Neural progenitor cell (in vitro differentiated cells): ENCODE results near the gene HLA-F. TPM values are rescaled to one million over a fixed set of nuclear protein-coding genes. Genes with fewer than 3 reads are reported as not detected.

ENCODE experiments used
- DNase-seq: peaks from one replicate; pipeline ENCODE4 v3.0.0-alpha.2; 2016; ENCODE audit warnings: low spot score
- H2AFZ ChIP-seq: fragments of 200-600 bp; sonication (generic); replicated peaks from 2 replicates; pipeline ENCODE4 v1.6.1; 2016; ENCODE audit warnings: antibody characterized with exemption
- H3F3A ChIP-seq: fragments of 200-600 bp; sonication (generic); 2 replicates; pipeline ENCODE4 v1.6.1; 2016; ENCODE audit warnings: antibody characterized with exemption, low read depth
- H3K27ac ChIP-seq: fragments of 200-600 bp; sonication (generic); 2 replicates; pipeline ENCODE4 v1.5.1; 2016; ENCODE audit warnings: mild to moderate bottlenecking
- H3K27me3 ChIP-seq: fragments of 200-600 bp; sonication (generic); 2 replicates; pipeline ENCODE4 v1.6.1; 2016; ENCODE audit warnings: mild to moderate bottlenecking, moderate library complexity
- H3K36me3 ChIP-seq: fragments of 200-600 bp; sonication (generic); 2 replicates; pipeline ENCODE4 v1.5.1; 2016
- H3K4me1 ChIP-seq: fragments of 200-600 bp; sonication (generic); 2 replicates; pipeline ENCODE4 v1.6.1; 2016; ENCODE audit warnings: mixed run types
- H3K4me2 ChIP-seq: fragments of 200-600 bp; sonication (generic); 2 replicates; pipeline ENCODE4 v1.6.1; 2016
- H3K4me3 ChIP-seq: fragments of 200-600 bp; sonication (generic); 2 replicates; pipeline ENCODE4 v1.5.1; 2016
- H3K79me2 ChIP-seq: fragments of 200-600 bp; sonication (generic); 2 replicates; pipeline ENCODE4 v1.6.1; 2016; ENCODE audit warnings: low read depth
- H3K9ac ChIP-seq: fragments of 200-600 bp; sonication (generic); 2 replicates; pipeline ENCODE4 v1.6.1; 2016
- H3K9me3 ChIP-seq: fragments of 200-600 bp; sonication (generic); 2 replicates; pipeline ENCODE4 v1.5.1; 2016; ENCODE audit warnings: low read depth
- H4K20me1 ChIP-seq: fragments of 200-600 bp; sonication (generic); 2 replicates; pipeline ENCODE4 v1.6.1; 2016; ENCODE audit warnings: low read depth
- H3K27ac Mint-ChIP-seq: 3 replicates; pipeline ENCODE4 v1.8.0; 2021; ENCODE audit warnings: mixed read lengths
- H3K27me3 Mint-ChIP-seq: 2 replicates; pipeline ENCODE4 v1.8.0; 2022; ENCODE audit warnings: low read depth, mild to moderate bottlenecking, inconsistent platforms, moderate library complexity, mixed read lengths; ENCODE audit not compliant: insufficient read depth
- H3K36me3 Mint-ChIP-seq: 3 replicates; pipeline ENCODE4 v1.8.0; 2021; ENCODE audit warnings: mixed read lengths
- H3K4me1 Mint-ChIP-seq: 3 replicates; pipeline ENCODE4 v1.8.0; 2021; ENCODE audit warnings: mixed read lengths
- H3K4me3 Mint-ChIP-seq: 3 replicates; pipeline ENCODE4 v1.8.0; 2021; ENCODE audit warnings: mild to moderate bottlenecking, moderate library complexity, mixed read lengths
- H3K9me3 Mint-ChIP-seq: 3 replicates; pipeline ENCODE4 v1.8.0; 2020; ENCODE audit warnings: mixed read lengths
- CTCF ChIP-seq: fragments of 200-600 bp; sonication (generic); IDR thresholded peaks from 2 replicates; pipeline ENCODE4 v1.5.1; 2017; ENCODE audit warnings: antibody characterized with exemption, mild to moderate bottlenecking
- EZH2 ChIP-seq: fragments of 200-600 bp; sonication (generic); IDR thresholded peaks from 2 replicates; pipeline ENCODE4 v1.6.1; 2017; ENCODE audit warnings: antibody characterized with exemption, mild to moderate bottlenecking, moderate library complexity
- EZH2phosphoT487 ChIP-seq: fragments of 200-600 bp; sonication (generic); IDR thresholded peaks from 2 replicates; pipeline ENCODE4 v1.6.1; 2017; ENCODE audit warnings: antibody characterized with exemption
- total RNA-seq: library from RNA; depleted of rRNA; stranded (reverse); fragments of >200 nt; gene quantifications from 2 replicates; pipeline ENCODE4 v1.2.3, GENCODE V29; 2015; ENCODE audit warnings: low replicate concordance

The HLA-F gene
- total RNA-seq, 1 donor from 2014 or later: not detected

- peaks cover 45% of the 10 kb centered on the region for H3K27me3 Mint-ChIP-seq
- peaks cover 73% of the 10 kb centered on the region for H3K27me3 ChIP-seq
- peaks cover 3% of the 10 kb centered on the region for H4K20me1 ChIP-seq
- no peaks in the 10 kb centered on the region for H3K4me1 Mint-ChIP-seq
- no peak overlapping the region for H3K27ac Mint-ChIP-seq
- H3K4me3 Mint-ChIP-seq: peak overlapping the region; percentile 79
- peak overlapping the region; percentile 87 for H3K4me2 ChIP-seq
- no peaks in the 10 kb centered on the region for H3K4me1 ChIP-seq
- H3K9ac ChIP-seq: no peak overlapping the region
- peaks cover 2% of the 10 kb centered on the region for H3K9me3 Mint-ChIP-seq
- H3F3A ChIP-seq: no peaks in the 10 kb centered on the region
- DNase-seq: peak; percentile 68
- no peaks in the 10 kb centered on the region for H3K9me3 ChIP-seq
- H3K36me3 ChIP-seq: no peaks in the 10 kb centered on the region
- TF ChIP-seq CTCF: no peak
- TF ChIP-seq EZH2phosphoT487: peak; percentile 57
- peak overlapping the region; percentile 86 for H2AFZ ChIP-seq
- no peak overlapping the region for H3K27ac ChIP-seq
- H3K36me3 Mint-ChIP-seq: no peaks in the 10 kb centered on the region
- H3K79me2 ChIP-seq: no peaks in the 10 kb centered on the region
- peak overlapping the region; percentile 55 for H3K4me3 ChIP-seq
Observed at GRCh38 chr6:29723666-29724588, 693 bp downstream of the HLA-F start.

- H2AFZ ChIP-seq: no peak overlapping the region
- no peak overlapping the region for H3K27ac Mint-ChIP-seq
- no peaks in the 10 kb centered on the region for H3K36me3 Mint-ChIP-seq
- H3K4me3 Mint-ChIP-seq: peak overlapping the region; percentile 79
- no peaks in the 10 kb centered on the region for H3K9me3 ChIP-seq
- no peak overlapping the region for H3K27ac ChIP-seq
- peaks cover 2% of the 10 kb centered on the region for H3K9me3 Mint-ChIP-seq
- no peak overlapping the region for H3K4me3 ChIP-seq
- peaks cover 45% of the 10 kb centered on the region for H3K27me3 Mint-ChIP-seq
- H3K4me1 Mint-ChIP-seq: no peaks in the 10 kb centered on the region
- H3F3A ChIP-seq: no peaks in the 10 kb centered on the region
- H3K79me2 ChIP-seq: no peaks in the 10 kb centered on the region
- no peak overlapping the region for H3K4me2 ChIP-seq
- DNase-seq: no peak
- H3K36me3 ChIP-seq: no peaks in the 10 kb centered on the region
- H3K4me1 ChIP-seq: no peaks in the 10 kb centered on the region
- no peak for TF ChIP-seq EZH2phosphoT487
- no peak for TF ChIP-seq EZH2
- no peak for TF ChIP-seq CTCF
- H4K20me1 ChIP-seq: peaks cover 3% of the 10 kb centered on the region
- no peak overlapping the region for H3K9ac ChIP-seq
- peaks cover 85% of the 10 kb centered on the region for H3K27me3 ChIP-seq
Observed at GRCh38 chr6:29724937-29725869, 2.0 kb downstream of the HLA-F start.

- TF ChIP-seq EZH2 (no peak), EZH2phosphoT487 (no peak), CTCF (no peak)
- Histone ChIP-seq H3K27me3 (peaks cover 78% of the 10 kb centered on the region), H3K79me2 (no peaks in the 10 kb centered on the region), H4K20me1 (peaks cover 3% of the 10 kb centered on the region), H3K4me2 (no peak overlapping the region), H3K4me1 (no peaks in the 10 kb centered on the region), H3K27ac (no peak overlapping the region), H3F3A (no peaks in the 10 kb centered on the region), H3K9ac (no peak overlapping the region), H3K9me3 (no peaks in the 10 kb centered on the region), H3K4me3 (no peak overlapping the region), H3K36me3 (no peaks in the 10 kb centered on the region), H2AFZ (no peak overlapping the region)
- Mint-ChIP-seq H3K4me1 (no peaks in the 10 kb centered on the region), H3K9me3 (peaks cover 2% of the 10 kb centered on the region), H3K27me3 (peaks cover 43% of the 10 kb centered on the region), H3K4me3 (no peak overlapping the region), H3K36me3 (no peaks in the 10 kb centered on the region), H3K27ac (no peak overlapping the region)
- no peak for DNase-seq
Observed at GRCh38 chr6:29726001-29726400, 2.8 kb downstream of the HLA-F start.
